Left cardiac atrium (tissue), 4 donors: Measurements from ENCODE around the gene PCCA. TPM values are rescaled to one million over a fixed set of nuclear protein-coding genes. Genes with fewer than 3 reads are reported as not detected.

Experiments used
- ATAC-seq, 2 donors: fragments of 200-7000 bp; cut with Tn5 transposase; one replicate each; pipeline ENCODE4 v1.9.1; 2020; ENCODE audit warnings: mild to moderate bottlenecking in 2 of 2, moderate library complexity in 2 of 2
- DNase-seq: peaks from one replicate; pipeline ENCODE4 v3.0.0-alpha.2; 2020
- intact Hi-C, 2 donors: fragments of 100-400 bp; cut with DNase I; formaldehyde crosslinking; loops; one replicate each; pipeline versions ENCODE4 v1.14.1 to v1.15.1; 2022 to 2023
- total RNA-seq, 2 donors: library from RNA; stranded (reverse); fragmentation: NEBNext Ultra II Directional; extraction: Animal tissue kit (Norgen Biotek cat#: 25700); gene quantifications; one replicate each; pipeline ENCODE4 v1.2.1, GENCODE V29; 2021
- donor health status: DM: no; HTN: yes; CAD: no.
- donor health status: DM: no; HTN: yes; CAD: no; lungs with severe emphysema.
- donor health status: DM: yes; HTN: yes; CAD: no.
- donor health status: Dilated cardiomyopathy.

PCCA gene
- total RNA-seq, 2 donors from 2014 or later = 47.1 to 51.1 TPM

DNA sequence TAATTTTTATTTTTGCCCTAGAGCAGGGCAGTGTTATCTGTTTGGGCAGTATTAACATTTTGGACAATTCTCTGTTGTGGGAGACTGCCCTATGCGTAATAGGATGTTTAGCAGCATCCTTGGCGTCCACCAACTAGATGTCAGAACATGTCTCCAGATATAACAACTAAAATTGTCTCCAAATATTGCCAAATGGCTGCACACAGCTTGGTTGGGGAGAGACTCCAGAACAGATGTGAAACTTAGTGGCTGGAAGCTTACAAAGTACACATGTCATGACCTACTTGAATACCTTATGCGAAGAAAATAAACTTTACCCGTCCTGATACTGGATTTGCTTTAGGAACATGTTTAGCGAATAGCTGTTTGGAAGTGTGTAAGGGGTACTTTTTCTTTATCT lies 376.7 kb downstream of the PCCA start:
- DNase-seq (no peak), ATAC-seq (no peak)
- intact Hi-C loops = no loop called here

DNA sequence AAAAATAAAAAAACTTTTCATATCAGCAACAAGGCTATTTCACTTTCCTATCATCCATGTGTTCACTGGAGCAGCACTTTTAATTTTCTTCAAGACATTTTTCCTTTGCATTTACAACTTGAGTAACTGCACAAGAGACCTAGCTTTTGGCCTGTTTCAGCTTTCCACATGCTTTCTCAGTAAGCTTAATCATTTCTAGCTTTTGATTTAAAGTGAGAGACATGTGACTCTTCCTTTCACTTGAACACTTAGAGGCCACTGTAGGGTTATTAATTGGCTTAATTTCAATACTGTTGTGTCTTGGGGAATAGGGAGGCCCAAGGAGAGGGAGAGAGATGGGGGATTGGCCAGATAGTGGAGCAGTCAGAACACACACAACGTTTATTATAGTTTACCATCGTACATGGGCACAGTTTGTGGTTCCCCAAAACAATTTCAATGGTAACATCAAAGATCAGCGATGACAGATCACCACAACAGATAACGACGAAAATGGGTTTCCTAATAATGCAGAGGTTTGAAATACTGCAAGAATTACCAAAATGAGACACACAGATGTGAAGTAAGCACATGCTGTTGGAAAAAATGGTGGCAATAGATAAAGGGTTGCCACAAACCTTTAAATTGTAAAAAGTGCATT lies 382.1 kb downstream of the PCCA start:
- no peak for ATAC-seq
- intact Hi-C loops = no loop called here

DNA sequence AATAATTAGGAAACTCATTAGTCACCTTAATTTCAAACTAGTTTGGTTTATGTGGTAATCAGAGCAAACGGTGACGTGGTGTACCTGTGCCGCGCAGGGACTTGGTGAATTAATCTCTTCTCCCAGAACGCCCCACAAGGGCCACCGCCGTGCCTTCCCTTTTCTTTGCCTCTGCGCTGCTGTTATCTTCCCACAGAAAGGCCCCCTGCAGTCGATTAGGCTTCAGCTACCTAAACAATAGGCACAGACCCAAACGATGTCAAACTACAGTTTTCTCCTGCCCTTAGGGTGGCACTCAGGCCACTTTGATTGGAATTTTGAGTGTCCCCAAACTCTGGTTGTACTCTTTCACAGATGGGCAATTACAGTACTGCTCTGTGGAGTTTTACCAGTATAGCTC lies 384.2 kb downstream of the PCCA start:
- ATAC-seq (no peak), DNase-seq (no peak)
- intact Hi-C loops = no loop called here

More for the DNA sequence above, 382.1 kb downstream of the PCCA start:
- DNase-seq = no peak

DNA sequence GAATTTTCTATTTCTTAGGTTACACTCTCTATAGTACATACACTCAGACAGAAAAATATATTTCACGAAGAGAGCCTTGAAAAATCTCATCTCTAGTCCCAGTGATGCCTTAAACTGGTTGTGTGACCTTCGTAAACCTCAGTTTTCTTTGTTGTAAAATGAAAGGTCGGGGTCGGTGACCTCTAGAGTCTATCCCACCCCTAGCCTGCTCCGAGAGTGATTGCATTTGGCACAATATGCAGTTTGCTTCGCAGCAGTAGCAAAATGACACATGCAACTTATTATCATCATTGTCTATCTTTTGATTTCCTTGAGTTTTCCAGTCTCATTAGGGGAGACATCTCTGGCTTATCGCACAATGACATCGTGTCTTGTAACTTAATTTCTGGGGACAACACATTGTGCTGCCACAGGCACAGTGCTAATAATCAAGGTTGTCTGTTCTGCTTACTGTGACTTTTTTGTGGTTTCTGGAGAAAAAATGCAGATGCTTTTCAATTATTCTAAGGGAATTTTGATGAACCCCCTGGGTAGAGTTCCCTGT lies 384.7 kb downstream of the PCCA start:
- DNase-seq = no peak
- intact Hi-C loops = no loop called here
- no peak for ATAC-seq

GRCh38 chr13:100476963-100477362 lies 388.1 kb downstream of the PCCA start:
- ATAC-seq (no peak), DNase-seq (no peak)
- intact Hi-C loops = no loop called here

DNA sequence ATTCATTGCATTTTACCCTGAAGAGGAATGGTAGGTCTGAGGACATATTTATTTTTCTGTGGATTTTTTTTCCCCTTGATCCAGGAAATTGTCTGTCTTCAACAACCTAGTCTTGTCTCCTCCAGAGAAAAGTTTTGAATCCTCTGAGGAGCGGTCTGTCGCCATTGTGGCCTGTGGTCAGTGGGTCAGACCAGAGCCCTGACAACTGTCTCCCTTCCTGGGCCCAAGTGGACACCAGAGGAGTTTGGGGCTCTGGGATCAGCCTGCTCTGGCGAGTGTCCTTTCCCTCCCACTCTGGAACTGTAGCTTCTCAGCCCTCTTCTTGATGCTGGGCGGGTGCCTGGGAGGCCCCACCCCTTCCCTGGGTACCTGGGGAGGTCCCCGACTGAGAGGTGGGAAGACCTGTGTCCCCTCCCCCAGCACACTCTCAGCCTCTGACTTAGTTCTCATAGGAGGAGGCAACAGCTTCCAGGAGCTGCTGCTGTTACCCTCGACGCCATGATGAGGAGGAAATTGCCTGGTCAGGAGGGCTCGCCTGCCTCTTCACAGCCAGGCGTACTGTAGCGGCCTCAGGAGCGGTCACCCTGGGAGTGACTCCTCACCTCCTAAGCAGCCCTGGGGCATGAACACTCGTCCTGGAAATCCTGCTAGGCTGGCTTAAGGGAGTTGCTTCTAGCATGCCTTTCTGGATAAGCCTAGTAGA lies 389.4 kb downstream of the PCCA start:
- ATAC-seq (no peak), DNase-seq (no peak)
- intact Hi-C loops = no loop called here

- intact Hi-C loops = no loop called here
- ATAC-seq (no peak), DNase-seq (no peak)
These were observed 391.8 kb downstream of the PCCA start for GRCh38 chr13:100480676-100481075.

- ATAC-seq (no peak), DNase-seq (no peak)
- intact Hi-C loops = no loop called here
These were observed 394.2 kb downstream of the PCCA start for GRCh38 chr13:100483139-100483538.

- DNase-seq (no peak), ATAC-seq (no peak)
- intact Hi-C loops = no loop called here
These were observed 395.0 kb downstream of the PCCA start for GRCh38 chr13:100483841-100484381.

DNA sequence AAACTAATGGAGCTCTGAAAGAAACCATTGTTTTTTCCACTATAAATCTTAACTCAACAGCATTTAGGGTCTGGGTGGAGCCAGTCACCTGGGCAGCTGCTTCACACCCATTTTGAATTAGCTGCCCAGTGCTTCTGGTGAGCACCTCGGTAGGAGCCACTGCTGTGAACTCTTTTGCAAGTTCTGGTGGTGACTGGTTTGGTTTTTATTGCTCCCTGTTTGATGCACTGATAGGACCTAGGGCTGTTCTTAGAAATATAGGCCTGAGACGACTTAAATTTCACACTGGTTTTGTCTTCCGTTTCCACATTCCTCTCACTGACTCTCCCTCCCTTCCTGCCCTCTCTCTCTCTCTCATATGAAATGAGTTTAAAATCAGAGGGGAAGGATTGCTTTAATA lies 395.8 kb downstream of the PCCA start:
- DNase-seq = no peak
- ATAC-seq = no peak
- intact Hi-C loops = no loop called here

- DNase-seq = no peak
- ATAC-seq = no peak
- intact Hi-C loops = no loop called here
These were observed 396.4 kb downstream of the PCCA start for GRCh38 chr13:100485265-100485664.

- DNase-seq (no peak), ATAC-seq (no peak)
- intact Hi-C loops = no loop called here
These were observed 401.8 kb downstream of the PCCA start for GRCh38 chr13:100490692-100491091.

DNA sequence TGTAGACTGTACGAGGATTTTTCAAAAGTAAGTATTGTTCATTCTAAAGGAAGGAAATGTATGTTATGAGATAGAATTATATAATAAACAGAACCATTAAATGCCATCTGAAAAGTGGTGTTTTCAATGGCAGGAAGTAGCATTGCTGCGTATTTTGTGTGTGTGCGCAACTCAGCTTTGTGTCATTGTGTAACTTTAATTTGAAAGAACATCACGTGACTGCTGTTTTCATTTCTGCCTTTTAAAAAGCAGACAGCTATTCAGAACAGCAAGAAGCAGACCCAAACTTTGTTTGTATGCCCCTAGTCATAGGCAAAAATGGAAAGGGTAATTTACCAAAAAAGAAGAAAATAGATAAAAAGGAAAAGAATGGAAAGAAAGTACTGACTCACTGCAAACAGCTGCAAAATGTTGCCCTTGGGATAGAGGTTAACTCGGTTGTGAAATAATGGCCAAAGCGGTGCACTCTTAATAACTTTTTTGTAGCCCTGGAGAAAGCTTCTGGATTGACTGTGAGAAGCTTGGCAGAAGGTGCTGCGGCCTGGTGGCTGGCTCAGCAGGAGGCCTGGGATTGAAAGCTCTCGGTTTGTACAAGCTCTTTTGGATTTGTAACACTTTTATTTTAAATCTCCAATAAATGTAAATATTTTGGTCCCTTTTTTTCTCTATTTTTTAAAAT lies 402.4 kb downstream of the PCCA start:
- intact Hi-C loops = no loop called here
- ATAC-seq (peak; percentile 79 to 82), DNase-seq (peak; percentile 46)

- ATAC-seq = no peak
- DNase-seq = no peak
- intact Hi-C loops = no loop called here
These were observed 404.5 kb downstream of the PCCA start for GRCh38 chr13:100493418-100493817.

DNA sequence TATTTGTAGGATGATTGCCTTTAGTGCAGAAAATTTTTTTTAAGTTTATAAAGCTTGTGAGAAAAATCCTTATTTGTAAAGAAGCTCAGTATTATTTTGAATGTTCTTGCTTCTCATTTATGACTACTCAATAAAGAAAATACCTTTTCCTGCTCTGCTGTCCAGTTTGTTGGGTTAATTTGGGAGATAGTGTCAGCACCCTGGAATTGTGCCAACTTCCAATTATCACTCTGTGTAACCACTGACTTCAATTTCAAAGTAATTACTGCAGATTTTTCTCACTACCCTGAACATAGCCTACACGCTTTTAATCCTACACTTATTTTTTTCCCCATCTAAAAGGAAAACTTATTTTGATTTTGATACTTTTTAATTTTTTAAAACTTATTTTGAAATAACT lies 406.6 kb downstream of the PCCA start:
- intact Hi-C loops = no loop called here

DNA sequence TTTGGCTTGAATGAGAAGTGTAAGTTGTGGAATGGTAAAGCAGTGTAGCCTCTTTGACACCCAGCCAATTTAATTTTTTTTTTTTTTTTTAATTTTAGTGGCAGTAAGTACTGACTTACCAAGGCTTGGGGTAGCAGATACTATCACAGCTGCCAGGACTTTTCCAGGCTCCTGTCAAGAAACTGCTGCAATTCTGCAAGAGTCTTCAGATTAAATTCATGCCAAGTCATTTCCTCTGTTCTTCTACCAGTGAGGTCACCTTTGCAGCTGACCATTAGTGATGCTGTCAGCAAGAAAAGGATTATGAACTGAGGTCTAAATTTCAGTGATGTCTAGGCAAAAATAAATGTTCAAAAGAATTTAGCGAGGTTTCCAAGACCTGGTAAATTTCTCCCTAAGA lies 408.5 kb downstream of the PCCA start:
- intact Hi-C loops = no loop called here
- ATAC-seq = no peak
- DNase-seq = no peak

More for the DNA sequence above, 406.6 kb downstream of the PCCA start:
- DNase-seq (no peak), ATAC-seq (no peak)

GRCh38 chr13:100502446-100502845 lies 413.6 kb downstream of the PCCA start:
- no peak for ATAC-seq
- DNase-seq = no peak
- intact Hi-C loops = no loop called here

GRCh38 chr13:100503622-100504021 lies 414.7 kb downstream of the PCCA start:
- DNase-seq (no peak), ATAC-seq (no peak)
- intact Hi-C loops = no loop called here

GRCh38 chr13:100506154-100506553 lies 417.3 kb downstream of the PCCA start:
- DNase-seq = no peak
- no peak for ATAC-seq
- intact Hi-C loops = no loop called here
